Psoas muscle (tissue), 8 donors: ENCODE measurements around the gene KCTD12. TPM values are rescaled to one million over a fixed set of nuclear protein-coding genes. Genes with fewer than 3 reads are reported as not detected.

Experiments used
- ATAC-seq, 4 donors: fragments of 200-7000 bp; cut with Tn5 transposase; one replicate each; pipeline ENCODE4 v1.9.1; 2020; ENCODE audit warnings: moderate library complexity in 3 of 4, mild to moderate bottlenecking in 2 of 4
- DNase-seq, 2 donors: peaks; one replicate each; pipeline ENCODE4 v3.0.0-alpha.2; 2020
- H3K27ac ChIP-seq: fragments of 200-600 bp; one replicate; pipeline ENCODE4 v1.8.0; 2022
- H3K27me3 ChIP-seq, 3 donors: fragments of 200-600 bp in 1 of 3; one replicate each; pipeline versions ENCODE4 v1.6.1 to v1.8.0; 2013 to 2022; ENCODE audit warnings: low read length in 2 of 3, mild to moderate bottlenecking in 2 of 3, moderate library complexity in 1 of 3; ENCODE audit not compliant: insufficient read depth in 3 of 3
- H3K36me3 ChIP-seq, 2 donors: fragments of 200-600 bp in 1 of 2; one replicate each; pipeline versions ENCODE4 v1.6.1 to v1.8.0; 2013 to 2022; ENCODE audit warnings: low read depth in 1 of 2, mild to moderate bottlenecking in 1 of 2, moderate library complexity in 1 of 2; ENCODE audit not compliant: insufficient read depth in 1 of 2
- H3K4me1 ChIP-seq: fragments of 200-600 bp; one replicate; pipeline ENCODE4 v1.8.0; 2022
- H3K4me3 ChIP-seq: fragments of 200-600 bp; one replicate; pipeline ENCODE4 v1.8.0; 2022; ENCODE audit warnings: mild to moderate bottlenecking
- H3K9me3 ChIP-seq: fragments of 200-600 bp; one replicate; pipeline ENCODE4 v1.8.0; 2022
- CTCF ChIP-seq: fragments of 200-600 bp; IDR thresholded peaks from one replicate; pipeline ENCODE4 v1.8.0; 2022; ENCODE audit warnings: antibody characterized with exemption
- WGBS, 3 donors: extraction: QIAGEN DNeasy Blood & Tissue Kit; methylation state at CpG; one replicate each; pipeline versions ENCODE4 v1.1.6 to v1.1.7; 2013; 5-methylcytosine and 5-hydroxymethylcytosine counted together
- intact Hi-C, 2 donors: fragments of 100-400 bp; cut with DNase I; formaldehyde crosslinking; loops; one replicate each; pipeline versions ENCODE4 v1.11.0 to v1.14.2; 2022
- polyA plus RNA-seq, 3 donors: library from polyadenylated mRNA; stranded (reverse); fragments of 200-250 nt; gene quantifications; one replicate each; pipeline ENCODE4 v1.2.3, GENCODE V29; 2013
- total RNA-seq, 4 donors: library from RNA; stranded (reverse); fragmentation: NEBNext Ultra II Directional in 2 of 4; extraction: Animal tissue kit (Norgen Biotek cat#: 25700) in 2 of 4; gene quantifications; one replicate each; pipeline versions ENCODE4 v1.2.1 to v1.2.4, GENCODE V29; 2021 to 2023
- donor health status: healthy with polysubstance abuse.
- donor health status: DM: no; HTN: no; CAD: no; lungs with moderate emphysema.
- donor health status: Bipolar disorder and iron deficiency.
- donor health status: healthy.
- donor health status: DM: yes; HTN: yes; CAD: no.
- donor health status: DM: no; HTN: no; CAD: no.
- donor health status: DM: no; HTN: no; CAD: no.
- donor health status: DM: yes; HTN: yes; CAD: no.

Gene KCTD12
- total and polyA plus RNA-seq, 7 donors, result 11.6 to 31.3 (median 22.4) TPM

- intact Hi-C loops, result loop anchor here in 1 of 2 donors (5.0 kb wide), 1 partner anchor 218 kb away; no protein-coding TSS in a partner anchor
- WGBS, 3 donors, result 0 to 1% (median 0%) methylated on average over 77 to 94 of the region's 94 CpGs
- peak; percentile 70 to 83 for DNase-seq
- Histone ChIP-seq H3K27ac (peak overlapping the region; percentile 65), H3K27me3 (peaks cover 0 to 38% (median 0%) of the 10 kb centered on the region in 3 donors), H3K4me3 (peak overlapping the region; percentile 79), H3K4me1 (peaks cover 5% of the 10 kb centered on the region), H3K9me3 (no peaks in the 10 kb centered on the region), H3K36me3 (no peaks in the 10 kb centered on the region)
- ATAC-seq, result peak; percentile 47 to 56 (median 52)
- peak; percentile 25 for TF ChIP-seq CTCF
Observed at GRCh38 chr13:76885203-76886004, 801 bp downstream of the KCTD12 start.

- Histone ChIP-seq H3K27ac (peak overlapping the region; percentile 65), H3K36me3 (no peaks in the 10 kb centered on the region), H3K4me1 (peaks cover 5% of the 10 kb centered on the region), H3K9me3 (no peaks in the 10 kb centered on the region), H3K4me3 (peak overlapping the region; percentile 79), H3K27me3 (peaks cover 0 to 40% (median 0%) of the 10 kb centered on the region in 3 donors)
- no peak for TF ChIP-seq CTCF
- 1 to 4% (median 3%) methylated on average over 8 to 9 of the region's 9 CpGs for WGBS, 3 donors
- ATAC-seq (no peak), DNase-seq (no peak)
- intact Hi-C loops, result loop anchor here in 1 of 2 donors (5.0 kb wide), 1 partner anchor 218 kb away; no protein-coding TSS in a partner anchor
Observed at GRCh38 chr13:76884907-76885202, 1.4 kb downstream of the KCTD12 start.

GRCh38 chr13:76884186-76884906, 1.9 kb downstream of the KCTD12 start:
- WGBS, 3 donors, result 9 to 16% (median 10%) methylated on average over 15 of the region's 15 CpGs
- intact Hi-C loops, result no loop called here
- ATAC-seq, result no peak
- no peaks in the 10 kb centered on the region for H3K36me3 ChIP-seq
- peak overlapping the region; percentile 65 for H3K27ac ChIP-seq
- TF ChIP-seq CTCF, result no peak
- peak; percentile 33 to 54 for DNase-seq
- peaks cover 0 to 41% (median 0%) of the 10 kb centered on the region in 3 donors for H3K27me3 ChIP-seq
- peak overlapping the region; percentile 79 for H3K4me3 ChIP-seq
- no peaks in the 10 kb centered on the region for H3K9me3 ChIP-seq
- peaks cover 5% of the 10 kb centered on the region for H3K4me1 ChIP-seq

- H3K4me1 ChIP-seq, result peaks cover 5% of the 10 kb centered on the region
- no peak for TF ChIP-seq CTCF
- H3K9me3 ChIP-seq, result no peaks in the 10 kb centered on the region
- peak overlapping the region; percentile 79 for H3K4me3 ChIP-seq
- H3K36me3 ChIP-seq, result no peaks in the 10 kb centered on the region
- ATAC-seq (no peak), DNase-seq (no peak)
- intact Hi-C loops, result no loop called here
- H3K27ac ChIP-seq, result peak overlapping the region; percentile 65
- 35 to 52% (median 40%) methylated on average over 3 of the region's 3 CpGs for WGBS, 3 donors
- H3K27me3 ChIP-seq, result peaks cover 0 to 51% (median 0%) of the 10 kb centered on the region in 3 donors
Observed at GRCh38 chr13:76883236-76883635, 3.0 kb downstream of the KCTD12 start.
